Large intestine (tissue), 3 donors: ENCODE results near the gene EPOP. TPM values are rescaled to one million over a fixed set of nuclear protein-coding genes. Genes with fewer than 3 reads are reported as not detected.

Source experiments
- DNase-seq, 2 donors: peaks; one replicate each; pipeline versions ENCODE4 v3.0.0 to v3.0.0-alpha.2; 2013
- H3K27ac ChIP-seq: one replicate; pipeline ENCODE4 v1.5.1; 2013; ENCODE audit warnings: low read length
- H3K27me3 ChIP-seq: 2 replicates; pipeline ENCODE4 v1.6.1; 2013; ENCODE audit warnings: low read length; ENCODE audit not compliant: control insufficient read depth, insufficient read depth
- H3K36me3 ChIP-seq: 2 replicates; pipeline ENCODE4 v1.6.1; 2013; ENCODE audit warnings: low read length; ENCODE audit not compliant: control insufficient read depth, insufficient read depth
- H3K4me1 ChIP-seq: one replicate; pipeline ENCODE4 v1.6.1; 2013; ENCODE audit warnings: low read length; ENCODE audit not compliant: control insufficient read depth, insufficient read depth
- H3K4me3 ChIP-seq: one replicate; pipeline ENCODE4 v1.5.1; 2013; ENCODE audit warnings: low read length
- H3K9me3 ChIP-seq: one replicate; pipeline ENCODE4 v1.6.1; 2013; ENCODE audit warnings: mild to moderate bottlenecking, low read depth, low read length, moderate library complexity; ENCODE audit not compliant: control insufficient read depth
- WGBS: methylation state at CpG from one replicate; pipeline ENCODE4 v1.1.5; 2013; ENCODE audit warnings: low lambda C conversion rate; ENCODE audit not compliant: insufficient coverage; 5-methylcytosine and 5-hydroxymethylcytosine counted together
- polyA plus RNA-seq: library from polyadenylated mRNA; unstranded; fragments of 120-200 nt; gene quantifications from one replicate; pipeline ENCODE4 v1.2.1, GENCODE V29; 2013

Gene EPOP
- polyA plus RNA-seq, 1 donor: 0.57 TPM

DNA sequence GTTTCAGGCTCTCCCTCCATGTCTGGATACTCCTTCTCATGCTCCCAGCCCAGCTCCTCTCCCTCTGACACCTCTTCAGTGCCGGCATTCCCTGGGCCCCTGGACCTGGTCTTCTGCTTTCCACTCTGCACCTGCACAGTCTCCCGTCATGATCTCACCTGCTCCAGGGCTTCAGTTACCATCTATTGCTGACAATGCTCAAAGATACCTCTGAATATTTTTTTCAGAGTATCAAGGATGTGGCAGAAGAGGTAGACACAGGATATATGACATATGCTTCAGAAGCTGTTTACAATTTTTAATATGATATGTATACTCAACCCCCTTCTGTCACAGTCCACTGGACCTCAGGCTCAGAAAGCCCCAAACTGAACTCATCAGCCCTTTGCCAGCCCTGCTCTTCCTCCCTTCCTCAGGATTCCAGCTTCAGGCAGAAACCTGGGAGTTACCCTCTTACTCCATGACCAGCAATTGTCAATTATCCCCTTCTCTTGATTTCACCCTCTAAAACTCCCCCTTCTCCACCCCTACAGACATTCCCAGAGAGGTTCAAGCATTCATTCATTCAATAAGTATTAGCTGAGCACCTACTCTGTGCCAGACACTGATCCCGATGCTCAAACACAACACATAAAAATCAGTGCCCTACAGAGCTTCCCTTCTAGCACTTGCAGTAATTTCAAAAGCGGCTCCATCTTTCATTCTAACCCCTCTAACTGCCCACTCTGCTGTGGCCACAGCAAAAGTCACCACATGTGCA is 22.5 kb upstream of the EPOP start:
- Histone ChIP-seq H3K27me3 (no peaks in the 10 kb centered on the region), H3K4me3 (no peak overlapping the region), H3K36me3 (no peaks in the 10 kb centered on the region), H3K9me3 (no peaks in the 10 kb centered on the region), H3K27ac (no peak overlapping the region), H3K4me1 (peaks cover 27% of the 10 kb centered on the region)
- no CpG with 5 or more reads among the region's 4 CpGs for WGBS
- DNase-seq: no peak

DNA sequence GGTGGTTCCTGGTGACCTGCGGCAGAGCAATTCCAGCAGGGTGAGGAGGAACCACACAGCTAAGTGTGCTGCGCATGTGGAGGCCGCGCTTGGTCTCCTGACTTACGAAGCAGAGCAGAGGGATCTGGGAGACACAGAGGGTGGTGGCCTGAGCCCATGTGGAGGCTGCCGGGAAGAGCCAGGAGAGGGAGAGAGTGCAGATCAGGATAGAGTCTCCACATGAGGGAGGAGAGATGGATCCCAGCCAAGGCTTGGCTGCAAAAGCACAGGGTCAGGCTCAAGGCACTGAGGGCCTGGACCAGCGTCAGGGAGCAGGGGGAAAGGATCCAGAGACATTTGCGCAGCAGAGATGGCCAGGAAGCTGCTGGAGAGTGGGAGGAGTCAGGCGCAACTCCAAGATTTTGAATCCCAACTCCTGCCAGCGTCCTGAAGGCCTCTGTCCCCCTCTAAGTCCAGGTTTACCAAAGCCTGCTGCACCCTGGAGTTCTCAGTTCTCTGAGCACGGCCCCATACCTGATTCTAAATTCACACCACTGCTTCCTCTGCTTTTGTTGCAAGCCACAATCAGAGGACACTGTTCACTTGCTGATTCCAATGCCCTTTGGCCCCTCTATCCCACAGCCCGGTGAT is 19.1 kb upstream of the EPOP start:
- no peaks in the 10 kb centered on the region for H3K9me3 ChIP-seq
- H3K27ac ChIP-seq: no peak overlapping the region
- H3K27me3 ChIP-seq: no peaks in the 10 kb centered on the region
- no CpG with 5 or more reads among the region's 12 CpGs for WGBS
- peak; percentile 62 to 69 for DNase-seq
- no peak overlapping the region for H3K4me3 ChIP-seq
- H3K4me1 ChIP-seq: peaks cover 10% of the 10 kb centered on the region
- H3K36me3 ChIP-seq: no peaks in the 10 kb centered on the region

DNA sequence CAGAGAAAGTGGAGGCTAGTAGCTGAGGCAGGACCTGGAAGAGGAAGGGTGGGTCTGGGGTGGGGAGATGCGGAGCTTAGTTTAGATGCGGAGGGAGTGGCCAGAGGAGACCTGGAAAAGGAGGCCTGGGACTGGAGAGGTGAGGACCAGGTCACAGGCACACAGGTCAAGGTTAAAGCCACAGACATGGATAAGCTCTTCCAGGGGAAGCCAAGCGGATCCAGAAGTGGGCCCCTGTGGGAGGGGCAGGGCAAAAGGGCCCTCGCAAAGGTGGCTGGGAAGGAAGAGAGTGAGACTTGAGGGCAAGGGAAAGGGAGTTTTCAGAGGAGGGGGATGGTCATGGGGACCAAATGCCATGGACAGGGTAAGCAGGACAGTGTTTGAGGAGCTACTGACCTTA is 16.4 kb upstream of the EPOP start:
- Histone ChIP-seq H3K27me3 (no peaks in the 10 kb centered on the region), H3K27ac (no peak overlapping the region)
- no CpG with 5 or more reads among the region's 4 CpGs for WGBS

DNA sequence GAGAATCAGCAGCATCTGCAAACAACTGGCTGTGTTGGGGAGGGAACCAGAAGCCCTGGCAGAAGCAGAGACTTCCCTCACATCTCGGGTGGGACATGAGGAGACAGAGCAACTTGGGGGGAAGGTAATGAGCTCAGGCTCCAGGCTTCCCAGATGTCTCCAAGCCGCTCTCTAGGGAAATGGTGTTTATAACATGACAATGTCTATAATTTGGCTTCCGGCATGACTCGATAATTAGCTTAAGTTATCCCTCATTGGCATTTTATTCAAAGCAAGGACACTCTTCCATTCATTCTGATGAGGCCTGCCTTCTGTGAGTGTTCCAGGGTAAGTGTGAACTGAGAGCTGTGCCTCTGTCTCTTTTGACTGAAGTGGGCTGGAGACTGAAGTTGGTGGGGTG is 15.6 kb upstream of the EPOP start:
- Histone ChIP-seq H3K9me3 (no peaks in the 10 kb centered on the region), H3K4me3 (no peak overlapping the region), H3K27me3 (no peaks in the 10 kb centered on the region), H3K27ac (peak overlapping the region; percentile 19), H3K4me1 (peaks cover 10% of the 10 kb centered on the region), H3K36me3 (no peaks in the 10 kb centered on the region)
- no CpG with 5 or more reads among the region's 4 CpGs for WGBS
- no peak for DNase-seq

More for the DNA sequence above, 16.4 kb upstream of the EPOP start:
- H3K9me3 ChIP-seq: no peaks in the 10 kb centered on the region
- DNase-seq: peak in 1 of 2 donors; percentile 32
- no peaks in the 10 kb centered on the region for H3K36me3 ChIP-seq
- no peak overlapping the region for H3K4me3 ChIP-seq
- H3K4me1 ChIP-seq: peaks cover 10% of the 10 kb centered on the region

DNA sequence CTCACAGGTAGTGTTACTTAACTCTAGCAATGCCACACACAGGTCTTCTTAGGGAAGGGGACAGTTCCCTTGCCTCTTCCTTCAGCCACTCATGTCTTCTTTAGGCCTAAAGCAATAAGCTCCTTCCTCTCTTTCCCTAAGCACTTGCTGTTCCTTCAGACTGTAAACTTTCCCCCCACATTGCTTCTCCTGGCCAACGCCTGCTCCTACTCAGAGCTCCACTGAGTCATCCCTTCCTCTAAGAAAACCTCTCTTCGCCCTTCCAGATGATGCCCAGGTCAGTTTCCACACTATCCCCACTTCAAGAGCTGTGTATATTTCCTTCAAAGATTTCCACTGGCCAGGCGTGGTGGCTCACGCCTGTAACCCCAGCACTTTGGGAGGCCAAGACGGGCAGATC is 12.5 kb upstream of the EPOP start:
- no peak overlapping the region for H3K4me3 ChIP-seq
- H3K9me3 ChIP-seq: no peaks in the 10 kb centered on the region
- H3K36me3 ChIP-seq: no peaks in the 10 kb centered on the region
- DNase-seq: no peak
- H3K27ac ChIP-seq: no peak overlapping the region
- H3K27me3 ChIP-seq: no peaks in the 10 kb centered on the region
- WGBS: no CpG with 5 or more reads among the region's 5 CpGs
- no peaks in the 10 kb centered on the region for H3K4me1 ChIP-seq

DNA sequence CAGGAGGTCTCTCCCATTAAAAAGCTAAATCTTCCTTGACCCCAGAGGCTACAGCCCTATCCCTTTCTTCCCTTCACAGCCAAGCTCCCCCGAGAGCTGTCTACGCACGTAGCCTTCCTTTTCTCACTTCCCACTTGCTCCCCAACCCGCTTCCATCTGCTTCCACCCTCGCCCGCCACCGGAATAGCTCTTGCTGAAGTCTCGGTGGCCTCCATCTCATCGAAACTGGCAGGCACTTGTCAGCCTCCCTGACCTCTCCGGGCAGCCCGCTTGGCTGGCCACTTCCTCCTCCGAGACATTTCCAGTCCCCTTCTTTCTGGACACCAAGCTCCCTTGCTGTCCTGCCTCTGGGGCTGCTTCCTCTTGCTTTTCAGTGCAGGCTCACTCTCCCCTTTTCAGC is 10.7 kb upstream of the EPOP start:
- no peak overlapping the region for H3K27ac ChIP-seq
- H3K36me3 ChIP-seq: no peaks in the 10 kb centered on the region
- no peak overlapping the region for H3K4me3 ChIP-seq
- WGBS: 90% methylated on average over 3 of the region's 12 CpGs
- no peaks in the 10 kb centered on the region for H3K9me3 ChIP-seq
- no peaks in the 10 kb centered on the region for H3K4me1 ChIP-seq
- no peaks in the 10 kb centered on the region for H3K27me3 ChIP-seq
- no peak for DNase-seq

DNA sequence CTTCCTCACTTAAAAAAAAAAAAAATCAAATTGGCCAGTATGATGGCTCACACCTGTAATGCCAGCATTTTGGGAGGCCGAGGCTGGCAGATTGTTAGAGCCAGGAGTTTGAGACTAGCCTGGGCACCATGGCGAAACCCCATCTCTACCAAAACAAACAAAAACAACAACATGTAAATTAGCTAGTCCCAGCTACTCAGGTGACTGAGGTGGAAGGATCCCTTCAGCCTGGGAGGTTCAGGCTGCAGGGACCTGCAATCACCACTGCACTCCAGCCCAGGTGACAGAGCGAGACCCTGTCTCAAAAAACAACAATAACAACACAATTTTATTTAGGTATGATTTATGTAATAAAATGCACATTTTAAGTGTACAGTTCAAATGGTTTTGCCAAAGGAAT is 6.3 kb upstream of the EPOP start:
- WGBS: no CpG with 5 or more reads among the region's 3 CpGs

DNA sequence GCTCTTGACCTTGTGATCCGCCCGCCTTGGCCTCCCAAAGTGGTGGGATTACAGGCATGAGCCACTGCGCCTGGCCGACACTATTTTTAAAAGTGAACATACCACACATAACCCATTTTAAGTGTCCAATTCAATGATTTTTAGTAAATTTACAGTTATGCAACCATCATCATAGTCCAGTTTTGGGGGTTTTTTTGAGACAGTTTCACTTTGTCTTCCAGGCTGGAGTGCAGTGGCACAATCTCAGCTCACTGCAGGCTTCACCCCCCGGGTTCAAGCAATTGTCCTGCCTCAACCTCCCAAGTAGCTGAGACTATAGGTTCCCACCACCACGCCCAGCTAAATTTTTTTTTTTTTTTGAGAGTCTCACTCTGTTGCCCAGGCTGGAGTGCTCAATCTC is 3.1 kb upstream of the EPOP start:
- H3K27ac ChIP-seq: no peak overlapping the region
- peaks cover 7% of the 10 kb centered on the region for H3K4me1 ChIP-seq
- DNase-seq: no peak
- no peak overlapping the region for H3K4me3 ChIP-seq
- no peaks in the 10 kb centered on the region for H3K9me3 ChIP-seq
- WGBS: no CpG with 5 or more reads among the region's 6 CpGs
- H3K27me3 ChIP-seq: peaks cover 40% of the 10 kb centered on the region
- H3K36me3 ChIP-seq: no peaks in the 10 kb centered on the region

More for the DNA sequence above, 6.3 kb upstream of the EPOP start:
- Histone ChIP-seq H3K4me1 (no peaks in the 10 kb centered on the region), H3K4me3 (no peak overlapping the region), H3K27ac (no peak overlapping the region), H3K27me3 (peaks cover 8% of the 10 kb centered on the region), H3K9me3 (no peaks in the 10 kb centered on the region), H3K36me3 (no peaks in the 10 kb centered on the region)
- no peak for DNase-seq

DNA sequence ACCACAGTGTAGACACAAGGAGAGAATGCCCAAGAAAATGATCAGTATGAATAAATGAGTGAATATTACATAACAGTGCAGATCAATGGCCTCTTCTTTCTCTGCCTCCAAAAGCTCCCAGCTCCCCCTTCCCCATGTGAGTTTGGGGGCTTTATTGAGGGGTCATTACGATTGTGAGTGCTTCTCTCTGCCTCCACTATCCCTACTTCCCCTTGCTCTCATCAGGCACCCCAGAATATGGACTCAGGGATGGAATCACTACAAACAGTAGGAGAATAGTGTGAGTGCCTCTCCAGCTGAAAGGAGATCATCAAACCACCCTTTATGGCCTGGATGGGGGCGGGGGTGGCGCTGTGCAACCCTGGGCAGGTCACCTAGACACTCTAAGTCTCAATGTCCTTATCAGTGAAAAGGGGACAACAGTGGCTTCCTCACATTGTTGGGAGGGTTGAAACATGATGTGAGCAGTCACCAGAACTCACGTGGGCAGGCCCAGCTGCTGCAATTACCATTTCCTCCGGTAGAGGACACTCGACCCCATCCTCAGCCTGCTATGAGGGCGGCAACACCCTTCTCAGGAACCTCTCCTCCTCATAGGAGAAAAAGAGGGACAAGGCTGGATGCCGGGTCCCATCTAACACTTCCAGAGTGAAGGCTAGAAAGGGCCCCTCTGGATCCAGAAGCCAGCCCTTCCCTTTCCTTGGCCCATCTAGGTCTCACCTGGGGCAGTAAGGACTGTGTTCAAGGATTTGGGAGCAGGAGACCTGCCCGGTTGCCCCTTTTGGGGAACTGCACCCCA is 2.1 kb upstream of the EPOP start:
- Histone ChIP-seq H3K4me1 (peaks cover 12% of the 10 kb centered on the region), H3K36me3 (no peaks in the 10 kb centered on the region), H3K27me3 (peaks cover 49% of the 10 kb centered on the region), H3K9me3 (no peaks in the 10 kb centered on the region), H3K27ac (no peak overlapping the region), H3K4me3 (no peak overlapping the region)
- peak; percentile 81 to 86 for DNase-seq
- WGBS: no CpG with 5 or more reads among the region's 9 CpGs

DNA sequence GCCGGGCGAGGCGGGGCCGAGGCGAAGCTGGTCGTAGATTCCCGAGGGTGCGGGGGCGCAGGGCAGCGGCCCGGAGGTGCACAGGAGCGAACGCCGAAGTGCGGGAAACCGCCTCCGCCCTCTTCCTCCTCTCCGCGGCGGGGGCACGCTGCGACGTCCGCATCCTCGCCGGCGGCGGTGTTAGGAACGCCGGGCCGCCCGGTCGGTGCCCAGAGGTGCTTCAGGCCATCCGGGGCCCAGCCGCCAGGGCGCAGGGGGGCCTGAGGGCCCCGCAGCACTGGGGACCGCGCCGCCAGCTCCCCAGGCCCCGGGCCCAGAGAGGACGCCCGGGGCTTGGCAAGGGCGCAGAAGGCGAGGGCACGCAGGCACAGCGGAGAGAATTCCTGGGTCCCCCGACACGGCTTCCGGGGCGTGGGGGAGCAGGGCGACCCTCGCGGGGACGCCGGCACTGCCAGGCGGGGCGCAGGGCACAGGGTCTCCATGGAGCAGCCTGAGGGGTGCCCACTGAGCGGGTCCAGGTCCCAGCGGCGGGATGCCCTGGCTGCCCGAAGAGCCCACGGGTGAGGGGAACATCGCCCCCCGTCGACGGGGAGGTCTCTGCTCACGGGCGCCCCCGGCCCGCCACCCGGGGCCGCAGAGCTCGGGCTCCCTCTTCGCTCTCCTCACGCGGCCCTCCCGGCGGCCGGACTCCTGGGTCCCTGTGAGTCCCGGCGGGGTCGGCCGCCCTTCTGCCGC is 576 bp downstream of the EPOP start:
- Histone ChIP-seq H3K27me3 (peaks cover 76% of the 10 kb centered on the region), H3K36me3 (no peaks in the 10 kb centered on the region), H3K9me3 (no peaks in the 10 kb centered on the region), H3K4me1 (peaks cover 15% of the 10 kb centered on the region), H3K27ac (no peak overlapping the region), H3K4me3 (peak overlapping the region; percentile 26)
- no CpG with 5 or more reads among the region's 85 CpGs for WGBS
- peak in 1 of 2 donors; percentile 50 for DNase-seq
